WTC11 (cell line): ENCODE measurements around the gene HNF1B. TPM values are rescaled to one million over a fixed set of nuclear protein-coding genes. Genes with fewer than 3 reads are reported as not detected.

Source experiments
- ATAC-seq: fragments of 200-7000 bp; cut with Tn5 transposase; 2 replicates; pipeline ENCODE4 v1.10.0; 2021; ENCODE audit warnings: mild to moderate bottlenecking, moderate library complexity
- CTCF ChIA-PET: fragments of 300-600 bp; sonication (Branson Sonifier 250); formaldehyde crosslinking; loops from one replicate; lab custom pipeline; 2021; ENCODE audit warnings: antibody characterized with exemption; lab: Charles Lee
- POLR2A ChIA-PET: fragments of 350-600 bp; sonication (Branson Sonifier 250); formaldehyde crosslinking; loops from one replicate; lab custom pipeline; 2021; ENCODE audit warnings: antibody characterized with exemption; lab: Charles Lee
- DNase-seq: peaks from one replicate; pipeline ENCODE4 v3.0.0; 2021; ENCODE audit warnings: low spot score
- H3K27ac Mint-ChIP-seq: 2 replicates; pipeline ENCODE4 v1.8.0; 2021; ENCODE audit warnings: mixed read lengths
- H3K27me3 Mint-ChIP-seq: 2 replicates; pipeline ENCODE4 v1.8.0; 2021; ENCODE audit warnings: low read depth, mild to moderate bottlenecking, moderate library complexity, mixed read lengths
- H3K36me3 Mint-ChIP-seq: 2 replicates; pipeline ENCODE4 v1.8.0; 2021; ENCODE audit warnings: mixed read lengths
- H3K4me1 Mint-ChIP-seq: 2 replicates; pipeline ENCODE4 v1.8.0; 2022; ENCODE audit warnings: mixed read lengths
- H3K4me3 Mint-ChIP-seq: 2 replicates; pipeline ENCODE4 v1.8.0; 2021; ENCODE audit warnings: mild to moderate bottlenecking, moderate library complexity, mixed read lengths
- H3K9me3 Mint-ChIP-seq: 2 replicates; pipeline ENCODE4 v1.8.0; 2021; ENCODE audit warnings: mixed read lengths
- MXD4 ChIP-seq: fragments of 250-450 bp; sonication (Bioruptor Pico); IDR thresholded peaks from 2 replicates; pipeline ENCODE4 v1.8.0; 2021; ENCODE audit warnings: mild to moderate bottlenecking, moderate library complexity, borderline replicate concordance
- NFYB ChIP-seq: sonication (generic); formaldehyde crosslinking; conservative IDR thresholded peaks from 2 replicates; pipeline ENCODE4 v1.8.0; 2022; ENCODE audit warnings: low read depth, missing genetic modification reagents
- NR2C2 ChIP-seq: sonication (generic); formaldehyde crosslinking; IDR thresholded peaks from 2 replicates; pipeline ENCODE4 v1.8.0; 2022; ENCODE audit warnings: mild to moderate bottlenecking, missing genetic modification reagents
- OVOL2 ChIP-seq: fragments of 250-450 bp; sonication (Bioruptor Pico); IDR thresholded peaks from 2 replicates; pipeline ENCODE4 v1.9.0; 2021; ENCODE audit warnings: mild to moderate bottlenecking, borderline replicate concordance
- SMAD3 ChIP-seq: sonication (generic); formaldehyde crosslinking; IDR thresholded peaks from 2 replicates; pipeline ENCODE4 v1.8.0; 2022; ENCODE audit warnings: missing genetic modification reagents, mild to moderate bottlenecking, borderline replicate concordance
- SP1 ChIP-seq: sonication (generic); formaldehyde crosslinking; conservative IDR thresholded peaks from 2 replicates; pipeline ENCODE4 v1.8.1; 2022; ENCODE audit warnings: missing genetic modification reagents
- ZNF121 ChIP-seq: sonication (generic); formaldehyde crosslinking; IDR thresholded peaks from 2 replicates; pipeline ENCODE4 v1.8.0; 2023; ENCODE audit warnings: missing genetic modification reagents
- total RNA-seq: library from RNA; stranded (reverse); gene quantifications from 3 replicates; pipeline ENCODE4 v1.2.3, GENCODE V29; 2021
- TF ChIP-seq, protein P1 (sequence below): fragments of 250-450 bp; sonication (Bioruptor Pico); conservative IDR thresholded peaks from 2 replicates; pipeline ENCODE4 v1.9.0; 2021; ENCODE audit warnings: mild to moderate bottlenecking
- TF ChIP-seq, protein P2 (sequence below): sonication (generic); formaldehyde crosslinking; IDR thresholded peaks from 2 replicates; pipeline ENCODE4 v1.8.0; 2022; ENCODE audit warnings: mild to moderate bottlenecking, missing genetic modification reagents
- TF ChIP-seq, protein P3 (sequence below): sonication (generic); formaldehyde crosslinking; IDR thresholded peaks from 2 replicates; pipeline ENCODE4 v1.8.0; 2023; ENCODE audit warnings: mild to moderate bottlenecking, missing genetic modification reagents
- TF ChIP-seq, protein P4 (sequence below): sonication (generic); formaldehyde crosslinking; conservative IDR thresholded peaks from 2 replicates; pipeline ENCODE4 v1.8.1; 2022; ENCODE audit warnings: mild to moderate bottlenecking, missing genetic modification reagents
- TF ChIP-seq, protein P5 (sequence below): sonication (generic); formaldehyde crosslinking; IDR thresholded peaks from 2 replicates; pipeline ENCODE4 v1.8.1; 2022; ENCODE audit warnings: low read depth, mild to moderate bottlenecking, moderate library complexity, missing genetic modification reagents, borderline replicate concordance
- TF ChIP-seq, protein P6 (sequence below): fragments of 250-450 bp; sonication (Bioruptor Pico); IDR thresholded peaks from 2 replicates; pipeline ENCODE4 v2.1.2; 2022; ENCODE audit warnings: mild to moderate bottlenecking, moderate library complexity
- TF ChIP-seq, protein P7 (sequence below): sonication (generic); formaldehyde crosslinking; IDR thresholded peaks from 2 replicates; pipeline ENCODE4 v1.8.0; 2022; ENCODE audit warnings: mild to moderate bottlenecking, missing genetic modification reagents

The HNF1B gene
- total RNA-seq, 1 experiment from 2014 or later = 0.26 TPM

DNA sequence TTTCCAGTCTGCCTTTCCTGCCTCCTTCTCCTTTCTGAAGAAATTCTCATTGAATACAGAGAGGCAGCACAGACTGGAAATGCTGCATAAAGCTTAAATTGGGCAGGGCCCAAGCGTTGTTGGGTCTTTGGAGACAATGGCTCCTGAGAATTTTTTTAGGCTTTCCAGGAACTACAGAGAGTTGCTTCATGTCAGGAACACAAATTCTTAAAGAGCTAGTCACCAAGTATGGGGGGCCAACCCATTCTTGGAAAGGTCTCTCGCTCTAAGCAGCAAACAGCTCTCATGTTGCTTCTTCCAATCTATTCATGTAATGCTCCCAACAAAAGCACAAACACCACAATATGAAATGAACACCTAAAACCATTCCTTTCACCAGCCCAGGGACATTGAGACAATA is 6.9 kb downstream of the HNF1B start (continued):
- TF ChIP-seq, protein P1, sequence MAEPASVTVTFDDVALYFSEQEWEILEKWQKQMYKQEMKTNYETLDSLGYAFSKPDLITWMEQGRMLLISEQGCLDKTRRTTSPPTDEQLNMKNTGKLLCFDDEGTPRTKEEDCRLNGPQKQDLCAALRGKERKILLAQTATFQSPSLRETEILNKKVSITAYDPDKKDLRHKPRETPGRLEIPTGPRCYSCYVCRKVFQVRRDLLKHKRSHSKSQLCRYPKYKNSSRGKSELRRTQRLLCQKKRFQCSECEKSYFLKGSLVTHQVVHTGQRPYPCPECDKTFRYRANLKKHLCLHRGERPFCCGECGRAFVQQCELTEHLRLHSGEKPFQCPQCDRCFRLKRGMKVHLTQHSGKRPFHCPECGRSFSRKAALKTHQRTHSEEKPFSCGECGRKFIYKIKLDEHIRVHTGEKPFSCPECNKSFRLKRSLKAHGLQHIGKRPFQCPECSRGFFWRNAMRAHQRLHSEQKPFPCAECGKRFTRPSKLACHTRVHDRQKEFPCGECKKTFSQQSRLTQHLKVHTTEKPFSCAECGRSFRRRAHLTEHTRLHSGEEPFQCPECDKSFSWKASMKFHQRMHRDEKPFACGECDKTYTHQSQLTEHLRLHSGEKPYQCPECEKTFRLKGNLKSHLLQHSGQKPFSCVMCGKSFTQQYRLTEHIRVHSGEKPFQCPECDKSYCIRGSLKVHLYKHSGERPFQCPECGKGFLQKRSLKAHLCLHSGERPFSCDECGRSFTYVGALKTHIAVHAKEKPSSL (CRISPR knock-in tag) = no peak
- TF ChIP-seq, protein P2, sequence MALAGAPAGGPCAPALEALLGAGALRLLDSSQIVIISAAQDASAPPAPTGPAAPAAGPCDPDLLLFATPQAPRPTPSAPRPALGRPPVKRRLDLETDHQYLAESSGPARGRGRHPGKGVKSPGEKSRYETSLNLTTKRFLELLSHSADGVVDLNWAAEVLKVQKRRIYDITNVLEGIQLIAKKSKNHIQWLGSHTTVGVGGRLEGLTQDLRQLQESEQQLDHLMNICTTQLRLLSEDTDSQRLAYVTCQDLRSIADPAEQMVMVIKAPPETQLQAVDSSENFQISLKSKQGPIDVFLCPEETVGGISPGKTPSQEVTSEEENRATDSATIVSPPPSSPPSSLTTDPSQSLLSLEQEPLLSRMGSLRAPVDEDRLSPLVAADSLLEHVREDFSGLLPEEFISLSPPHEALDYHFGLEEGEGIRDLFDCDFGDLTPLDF (CRISPR knock-in tag) = no peak
- TF ChIP-seq, protein P3, sequence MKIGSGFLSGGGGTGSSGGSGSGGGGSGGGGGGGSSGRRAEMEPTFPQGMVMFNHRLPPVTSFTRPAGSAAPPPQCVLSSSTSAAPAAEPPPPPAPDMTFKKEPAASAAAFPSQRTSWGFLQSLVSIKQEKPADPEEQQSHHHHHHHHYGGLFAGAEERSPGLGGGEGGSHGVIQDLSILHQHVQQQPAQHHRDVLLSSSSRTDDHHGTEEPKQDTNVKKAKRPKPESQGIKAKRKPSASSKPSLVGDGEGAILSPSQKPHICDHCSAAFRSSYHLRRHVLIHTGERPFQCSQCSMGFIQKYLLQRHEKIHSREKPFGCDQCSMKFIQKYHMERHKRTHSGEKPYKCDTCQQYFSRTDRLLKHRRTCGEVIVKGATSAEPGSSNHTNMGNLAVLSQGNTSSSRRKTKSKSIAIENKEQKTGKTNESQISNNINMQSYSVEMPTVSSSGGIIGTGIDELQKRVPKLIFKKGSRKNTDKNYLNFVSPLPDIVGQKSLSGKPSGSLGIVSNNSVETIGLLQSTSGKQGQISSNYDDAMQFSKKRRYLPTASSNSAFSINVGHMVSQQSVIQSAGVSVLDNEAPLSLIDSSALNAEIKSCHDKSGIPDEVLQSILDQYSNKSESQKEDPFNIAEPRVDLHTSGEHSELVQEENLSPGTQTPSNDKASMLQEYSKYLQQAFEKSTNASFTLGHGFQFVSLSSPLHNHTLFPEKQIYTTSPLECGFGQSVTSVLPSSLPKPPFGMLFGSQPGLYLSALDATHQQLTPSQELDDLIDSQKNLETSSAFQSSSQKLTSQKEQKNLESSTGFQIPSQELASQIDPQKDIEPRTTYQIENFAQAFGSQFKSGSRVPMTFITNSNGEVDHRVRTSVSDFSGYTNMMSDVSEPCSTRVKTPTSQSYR (CRISPR knock-in tag) = no peak
- TF ChIP-seq SP1 (no peak), NR2C2 (CRISPR knock-in tag) (no peak)

DNA sequence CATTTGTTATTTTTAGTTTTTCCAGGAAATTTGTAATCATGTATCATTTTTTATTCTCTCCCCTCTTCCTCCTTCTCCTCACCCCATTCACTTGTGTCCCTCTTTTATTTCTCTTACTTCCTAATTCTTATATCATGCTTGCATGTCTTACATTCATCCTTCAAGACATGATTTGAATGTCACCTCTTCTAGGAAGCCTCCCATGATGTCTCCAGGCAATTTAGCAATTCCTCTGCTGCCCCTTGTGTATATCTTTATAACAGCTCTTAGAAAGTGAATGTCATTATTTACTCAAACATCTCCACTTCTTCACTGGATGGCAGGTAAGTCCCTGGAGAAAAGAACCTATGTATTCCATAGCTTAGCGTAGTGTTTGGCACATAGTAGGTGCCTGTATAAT is 7.8 kb downstream of the HNF1B start:
- ChIA-PET POLR2A (no interaction called here), CTCF (interaction anchor here (0.8 kb wide), 1 partner anchor 34 kb away, joined by 3 read pairs; no protein-coding TSS in a partner anchor)
- ATAC-seq (no peak), DNase-seq (no peak)
- no peaks in the 10 kb centered on the region for H3K36me3 Mint-ChIP-seq
- no peak overlapping the region for H3K27ac Mint-ChIP-seq
- H3K27me3 Mint-ChIP-seq = peaks cover 86% of the 10 kb centered on the region
- H3K4me1 Mint-ChIP-seq = peaks cover 12% of the 10 kb centered on the region; the same call in 1 of the 2 replicates
- H3K4me3 Mint-ChIP-seq = no peak overlapping the region
- H3K9me3 Mint-ChIP-seq = 0 out of 2 replicates have a peak, but pooled peaks cover 3% of the 10 kb centered on the region
- TF ChIP-seq SMAD3 (CRISPR knock-in tag) (no peak), MXD4 (CRISPR knock-in tag) (no peak), NFYB (CRISPR knock-in tag) (no peak), OVOL2 (CRISPR knock-in tag) (no peak), ZNF121 (CRISPR knock-in tag) (no peak)
- TF ChIP-seq, protein P4, sequence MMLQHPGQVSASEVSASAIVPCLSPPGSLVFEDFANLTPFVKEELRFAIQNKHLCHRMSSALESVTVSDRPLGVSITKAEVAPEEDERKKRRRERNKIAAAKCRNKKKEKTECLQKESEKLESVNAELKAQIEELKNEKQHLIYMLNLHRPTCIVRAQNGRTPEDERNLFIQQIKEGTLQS = no peak
- TF ChIP-seq, protein P5, sequence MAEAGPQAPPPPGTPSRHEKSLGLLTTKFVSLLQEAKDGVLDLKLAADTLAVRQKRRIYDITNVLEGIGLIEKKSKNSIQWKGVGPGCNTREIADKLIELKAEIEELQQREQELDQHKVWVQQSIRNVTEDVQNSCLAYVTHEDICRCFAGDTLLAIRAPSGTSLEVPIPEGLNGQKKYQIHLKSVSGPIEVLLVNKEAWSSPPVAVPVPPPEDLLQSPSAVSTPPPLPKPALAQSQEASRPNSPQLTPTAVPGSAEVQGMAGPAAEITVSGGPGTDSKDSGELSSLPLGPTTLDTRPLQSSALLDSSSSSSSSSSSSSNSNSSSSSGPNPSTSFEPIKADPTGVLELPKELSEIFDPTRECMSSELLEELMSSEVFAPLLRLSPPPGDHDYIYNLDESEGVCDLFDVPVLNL (CRISPR knock-in tag) = no peak
- TF ChIP-seq, protein P6, sequence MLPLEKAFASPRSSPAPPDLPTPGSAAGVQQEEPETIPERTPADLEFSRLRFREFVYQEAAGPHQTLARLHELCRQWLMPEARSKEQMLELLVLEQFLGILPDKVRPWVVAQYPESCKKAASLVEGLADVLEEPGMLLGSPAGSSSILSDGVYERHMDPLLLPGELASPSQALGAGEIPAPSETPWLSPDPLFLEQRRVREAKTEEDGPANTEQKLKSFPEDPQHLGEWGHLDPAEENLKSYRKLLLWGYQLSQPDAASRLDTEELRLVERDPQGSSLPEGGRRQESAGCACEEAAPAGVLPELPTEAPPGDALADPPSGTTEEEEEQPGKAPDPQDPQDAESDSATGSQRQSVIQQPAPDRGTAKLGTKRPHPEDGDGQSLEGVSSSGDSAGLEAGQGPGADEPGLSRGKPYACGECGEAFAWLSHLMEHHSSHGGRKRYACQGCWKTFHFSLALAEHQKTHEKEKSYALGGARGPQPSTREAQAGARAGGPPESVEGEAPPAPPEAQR (CRISPR knock-in tag) = no peak
- TF ChIP-seq, all 79 proteins: peak for 0

DNA sequence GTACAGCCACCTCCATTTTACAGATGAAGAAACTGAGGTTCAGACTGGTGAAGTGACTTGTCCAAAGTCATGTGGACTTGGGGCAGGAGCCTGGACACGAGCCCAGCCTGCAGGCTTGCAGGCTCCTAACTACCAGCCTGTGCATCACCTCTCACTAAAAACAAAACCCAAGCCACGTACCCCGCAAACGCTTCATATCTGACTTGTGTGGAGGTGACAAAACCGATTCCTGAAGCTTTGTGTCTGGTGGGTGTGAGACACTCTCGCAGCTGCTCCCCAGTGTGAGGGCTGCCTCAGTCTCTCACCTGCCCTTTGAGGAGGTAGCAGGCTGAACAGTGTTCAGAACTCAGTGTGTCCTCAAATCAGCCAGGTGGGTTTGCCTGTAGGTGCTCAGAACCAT is 8.4 kb downstream of the HNF1B start:
- H3K4me1 Mint-ChIP-seq = peaks cover 8% of the 10 kb centered on the region; the same call in 1 of the 2 replicates
- TF ChIP-seq, protein P7, sequence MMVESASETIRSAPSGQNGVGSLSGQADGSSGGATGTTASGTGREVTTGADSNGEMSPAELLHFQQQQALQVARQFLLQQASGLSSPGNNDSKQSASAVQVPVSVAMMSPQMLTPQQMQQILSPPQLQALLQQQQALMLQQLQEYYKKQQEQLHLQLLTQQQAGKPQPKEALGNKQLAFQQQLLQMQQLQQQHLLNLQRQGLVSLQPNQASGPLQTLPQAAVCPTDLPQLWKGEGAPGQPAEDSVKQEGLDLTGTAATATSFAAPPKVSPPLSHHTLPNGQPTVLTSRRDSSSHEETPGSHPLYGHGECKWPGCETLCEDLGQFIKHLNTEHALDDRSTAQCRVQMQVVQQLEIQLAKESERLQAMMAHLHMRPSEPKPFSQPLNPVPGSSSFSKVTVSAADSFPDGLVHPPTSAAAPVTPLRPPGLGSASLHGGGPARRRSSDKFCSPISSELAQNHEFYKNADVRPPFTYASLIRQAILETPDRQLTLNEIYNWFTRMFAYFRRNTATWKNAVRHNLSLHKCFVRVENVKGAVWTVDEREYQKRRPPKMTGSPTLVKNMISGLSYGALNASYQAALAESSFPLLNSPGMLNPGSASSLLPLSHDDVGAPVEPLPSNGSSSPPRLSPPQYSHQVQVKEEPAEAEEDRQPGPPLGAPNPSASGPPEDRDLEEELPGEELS (CRISPR knock-in tag) = no peak
- H3K36me3 Mint-ChIP-seq = no peaks in the 10 kb centered on the region
- no peak overlapping the region for H3K4me3 Mint-ChIP-seq
- ChIA-PET POLR2A (interaction anchor here (0.6 kb wide), 1 partner anchor 203 kb away, joined by 8 read pairs; no protein-coding TSS in a partner anchor), CTCF (no interaction called here)
- H3K9me3 Mint-ChIP-seq = 0 out of 2 replicates have a peak, but pooled peaks cover 3% of the 10 kb centered on the region
- peaks cover 80% of the 10 kb centered on the region for H3K27me3 Mint-ChIP-seq
- no peak overlapping the region for H3K27ac Mint-ChIP-seq
- DNase-seq (no peak), ATAC-seq (no peak)
